Dermis microvascular lymphatic vessel endothelial cell (primary cell): ENCODE results near the gene EFNA4. TPM values are rescaled to one million over a fixed set of nuclear protein-coding genes. Genes with fewer than 3 reads are reported as not detected.

Source experiments
- DNase-seq, 2 donors: peaks; one replicate each; pipeline versions ENCODE4 v3.0.0 to v3.0.0-alpha.2; 2010; ENCODE audit warnings: low read depth in 2 of 2
- total RNA-seq: library from RNA; depleted of rRNA; stranded (reverse); fragments of >200 nt; gene quantifications from 2 replicates; pipeline ENCODE4 v1.2.1, GENCODE V29; 2014

EFNA4 gene
- total RNA-seq, 1 donor from 2014 or later = 12.2 TPM

GRCh38 chr1:155086128-155086741, 22.7 kb downstream of the EFNA4 start:
- DNase-seq = peak in 1 of 2 donors; percentile 57

- no peak for DNase-seq
Measured at GRCh38 chr1:155086856-155087535, 23.5 kb downstream of the EFNA4 start.

GRCh38 chr1:155091071-155092051, 27.8 kb downstream of the EFNA4 start:
- DNase-seq = peak; percentile 52 to 76

- no peak for DNase-seq
Measured at GRCh38 chr1:155092131-155092530, 28.6 kb downstream of the EFNA4 start.

DNA sequence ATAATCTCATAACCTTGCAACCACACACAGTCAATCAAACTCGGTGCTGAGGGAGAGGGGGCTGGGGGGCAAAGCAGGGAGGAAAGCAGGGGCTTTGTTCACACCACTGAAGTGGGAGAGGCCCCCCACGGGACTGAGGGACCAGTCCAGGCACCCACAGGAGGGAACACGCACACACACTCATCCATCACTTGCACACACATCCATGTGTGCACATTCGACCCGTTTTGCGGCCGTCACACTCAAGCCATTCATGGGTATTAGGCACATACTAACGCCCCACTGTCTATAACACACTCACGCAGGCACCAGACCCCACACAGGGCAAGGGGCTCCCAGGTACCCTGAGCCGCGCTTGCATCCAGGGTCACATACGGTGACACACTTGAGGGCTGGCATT, 29.1 kb downstream of the EFNA4 start:
- DNase-seq = no peak

- peak; percentile 43 to 77 for DNase-seq
Measured at GRCh38 chr1:155093911-155094621, 30.5 kb downstream of the EFNA4 start.

- DNase-seq = no peak
Measured at GRCh38 chr1:155094622-155094948, 31.0 kb downstream of the EFNA4 start.

- DNase-seq = no peak
Measured at GRCh38 chr1:155099331-155099730, 35.8 kb downstream of the EFNA4 start.

GRCh38 chr1:155103325-155103724, 39.8 kb downstream of the EFNA4 start:
- DNase-seq = no peak

GRCh38 chr1:155104605-155105534, 41.3 kb downstream of the EFNA4 start:
- no peak for DNase-seq

DNA sequence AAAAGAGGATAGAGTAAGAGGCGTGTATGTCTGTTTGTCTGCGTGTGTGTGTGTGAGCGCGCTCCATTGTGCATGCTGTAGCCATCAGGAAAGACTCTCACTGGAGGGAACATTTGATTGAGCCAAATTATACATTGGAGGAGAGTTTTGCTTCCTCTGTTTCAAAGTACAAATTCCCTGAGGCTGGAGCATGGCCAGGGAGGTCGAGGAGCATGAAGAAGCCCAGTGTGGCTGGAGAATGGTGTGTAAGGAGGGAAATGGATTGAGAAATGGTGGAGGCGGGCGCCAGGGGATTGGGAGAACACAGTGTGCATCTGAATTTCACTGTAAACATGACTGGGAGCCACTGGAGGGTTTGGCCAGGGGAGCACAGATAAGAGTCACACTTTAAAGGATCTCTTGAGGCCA, 42.1 kb downstream of the EFNA4 start:
- DNase-seq = peak in 1 of 2 donors; percentile 86

DNA sequence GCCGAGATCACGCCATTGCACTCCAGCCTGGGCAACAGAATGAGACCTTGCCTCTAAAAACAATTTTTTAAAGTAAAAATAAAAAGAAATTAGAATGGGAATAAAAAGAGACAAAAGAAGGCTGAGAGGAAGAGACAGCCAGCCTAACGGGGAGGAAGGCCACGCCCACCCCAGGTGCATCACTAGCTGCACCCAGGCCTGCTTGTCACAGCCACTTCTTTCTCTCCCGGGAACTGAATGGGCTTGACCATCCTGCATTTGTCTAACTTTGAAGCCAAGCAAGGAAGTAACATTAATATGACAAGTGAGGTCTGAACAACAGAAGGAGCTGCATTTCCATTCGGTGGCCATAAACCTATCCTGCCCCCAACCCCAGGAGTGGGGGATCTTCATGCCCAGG, 43.3 kb downstream of the EFNA4 start:
- no peak for DNase-seq

- DNase-seq = no peak
Measured at GRCh38 chr1:155107309-155108264, 44.0 kb downstream of the EFNA4 start.

GRCh38 chr1:155108296-155108695, 44.8 kb downstream of the EFNA4 start:
- no peak for DNase-seq

- DNase-seq = no peak
Measured at GRCh38 chr1:155110381-155110780, 46.8 kb downstream of the EFNA4 start.

DNA sequence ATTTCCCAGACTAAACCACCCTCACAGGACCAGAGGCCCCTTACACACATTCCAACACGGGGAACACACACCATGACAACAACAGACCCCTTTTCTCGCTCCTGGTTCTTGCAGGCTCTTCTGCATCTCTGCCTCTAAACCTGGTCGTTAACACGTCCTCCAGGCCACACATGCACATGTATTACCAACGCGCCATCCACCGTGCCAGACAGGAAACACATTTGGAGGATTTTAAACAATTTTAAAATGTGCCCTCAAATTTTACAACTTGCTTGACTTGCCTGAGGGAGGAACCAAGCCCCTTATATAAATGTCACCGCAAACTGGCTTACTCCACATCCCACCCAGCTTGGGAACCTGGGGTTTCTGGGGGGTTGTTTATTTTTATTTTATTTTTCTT, 47.3 kb downstream of the EFNA4 start:
- DNase-seq = no peak

- DNase-seq = no peak
Measured at GRCh38 chr1:155113450-155113980, 50.0 kb downstream of the EFNA4 start.

GRCh38 chr1:155116113-155116764, 52.7 kb downstream of the EFNA4 start:
- DNase-seq = no peak

DNA sequence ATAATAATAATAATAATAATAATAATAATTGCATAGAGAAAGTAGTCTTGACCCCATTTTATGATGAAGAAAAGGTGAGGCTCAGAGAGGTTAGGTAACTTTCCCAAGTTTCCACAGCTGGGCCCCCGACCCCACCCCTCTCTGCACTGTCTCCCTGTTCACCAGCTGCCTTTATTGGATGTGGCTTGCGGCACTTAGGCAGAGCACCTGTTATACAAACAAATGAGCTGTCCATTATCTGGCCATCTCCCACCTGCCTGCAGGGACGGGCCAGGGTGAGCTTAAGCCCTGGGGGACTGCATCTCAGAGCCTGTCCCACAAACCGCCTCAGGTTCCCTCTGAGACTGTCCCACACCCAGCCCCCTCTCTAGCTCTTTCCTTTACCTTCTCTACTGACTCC, 54.1 kb downstream of the EFNA4 start:
- no peak for DNase-seq
